ENCODE measurements around the gene GLDC.

GLDC gene

GRCh38 chr9:6675268-6675667, 29.7 kb upstream of the GLDC start:
- POLR2A ChIA-PET (ENCODE audit: low non-redundant PET): no interaction called here
- no peak for DNase-seq (ENCODE audit: low spot score)

GRCh38 chr9:6673326-6674025, 27.9 kb upstream of the GLDC start:
- ChIA-PET CTCF (no interaction called here), POLR2A (ENCODE audit: low non-redundant PET) (no interaction called here)
- no peak for DNase-seq (ENCODE audit: low spot score)
- H3K27ac ChIP-seq: no peak overlapping the region
- TF ChIP-seq, protein P1, sequence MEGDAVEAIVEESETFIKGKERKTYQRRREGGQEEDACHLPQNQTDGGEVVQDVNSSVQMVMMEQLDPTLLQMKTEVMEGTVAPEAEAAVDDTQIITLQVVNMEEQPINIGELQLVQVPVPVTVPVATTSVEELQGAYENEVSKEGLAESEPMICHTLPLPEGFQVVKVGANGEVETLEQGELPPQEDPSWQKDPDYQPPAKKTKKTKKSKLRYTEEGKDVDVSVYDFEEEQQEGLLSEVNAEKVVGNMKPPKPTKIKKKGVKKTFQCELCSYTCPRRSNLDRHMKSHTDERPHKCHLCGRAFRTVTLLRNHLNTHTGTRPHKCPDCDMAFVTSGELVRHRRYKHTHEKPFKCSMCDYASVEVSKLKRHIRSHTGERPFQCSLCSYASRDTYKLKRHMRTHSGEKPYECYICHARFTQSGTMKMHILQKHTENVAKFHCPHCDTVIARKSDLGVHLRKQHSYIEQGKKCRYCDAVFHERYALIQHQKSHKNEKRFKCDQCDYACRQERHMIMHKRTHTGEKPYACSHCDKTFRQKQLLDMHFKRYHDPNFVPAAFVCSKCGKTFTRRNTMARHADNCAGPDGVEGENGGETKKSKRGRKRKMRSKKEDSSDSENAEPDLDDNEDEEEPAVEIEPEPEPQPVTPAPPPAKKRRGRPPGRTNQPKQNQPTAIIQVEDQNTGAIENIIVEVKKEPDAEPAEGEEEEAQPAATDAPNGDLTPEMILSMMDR (conservative IDR thresholded peaks at IDR 0.05; ENCODE audit: low read depth): no peak

More at GRCh38 chr9:6675268-6675667, 29.7 kb upstream of the GLDC start:
- TF ChIP-seq, protein P1 (conservative IDR thresholded peaks at IDR 0.05; ENCODE audit: low read depth): no peak
- CTCF ChIA-PET: no interaction called here
- H3K27ac ChIP-seq: no peak overlapping the region

DNA sequence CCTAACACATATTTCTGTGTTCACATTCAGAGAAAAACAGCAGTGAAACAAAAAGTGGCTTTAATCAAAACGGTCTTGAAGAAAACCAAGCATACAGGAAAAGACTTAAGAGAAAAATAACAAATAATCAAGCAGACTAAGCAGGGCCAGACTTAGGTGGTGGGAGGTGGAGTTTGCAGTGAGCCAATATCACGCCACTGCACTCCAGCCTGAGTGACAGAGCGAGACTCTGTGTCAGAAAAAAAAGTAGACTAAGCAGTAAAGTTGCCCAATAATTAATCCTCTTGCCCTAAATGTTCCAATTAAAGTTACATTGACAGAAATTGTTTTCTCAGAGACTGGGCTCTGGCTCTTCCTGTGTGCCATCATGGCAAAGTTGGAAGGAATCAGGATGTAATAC, 26.6 kb upstream of the GLDC start:
- CTCF ChIA-PET: no interaction called here
- TF ChIP-seq, protein P1 (conservative IDR thresholded peaks at IDR 0.05; ENCODE audit: low read depth): no peak
- no peak overlapping the region for H3K27ac ChIP-seq
- no peak for DNase-seq (ENCODE audit: low spot score)
- POLR2A ChIA-PET (ENCODE audit: low non-redundant PET): no interaction called here

- TF ChIP-seq, protein P1 (conservative IDR thresholded peaks at IDR 0.05; ENCODE audit: low read depth): no peak
- POLR2A ChIA-PET (ENCODE audit: low non-redundant PET): no interaction called here
- H3K27ac ChIP-seq: no peak overlapping the region
- CTCF ChIA-PET: interaction anchor here (0.6 kb wide), 2 partner anchors 626 to 1618 kb away, joined by 3 to 5 read pairs; no protein-coding TSS in a partner anchor
- DNase-seq (ENCODE audit: low spot score): no peak
Measured at GRCh38 chr9:6671416-6671815, 25.9 kb upstream of the GLDC start.

GRCh38 chr9:6669881-6670280, 24.4 kb upstream of the GLDC start:
- H3K27ac ChIP-seq: no peak overlapping the region
- POLR2A ChIA-PET (ENCODE audit: low non-redundant PET): no interaction called here
- CTCF ChIA-PET: no interaction called here
- DNase-seq (ENCODE audit: low spot score): no peak
- TF ChIP-seq, protein P1 (conservative IDR thresholded peaks at IDR 0.05; ENCODE audit: low read depth): no peak

DNA sequence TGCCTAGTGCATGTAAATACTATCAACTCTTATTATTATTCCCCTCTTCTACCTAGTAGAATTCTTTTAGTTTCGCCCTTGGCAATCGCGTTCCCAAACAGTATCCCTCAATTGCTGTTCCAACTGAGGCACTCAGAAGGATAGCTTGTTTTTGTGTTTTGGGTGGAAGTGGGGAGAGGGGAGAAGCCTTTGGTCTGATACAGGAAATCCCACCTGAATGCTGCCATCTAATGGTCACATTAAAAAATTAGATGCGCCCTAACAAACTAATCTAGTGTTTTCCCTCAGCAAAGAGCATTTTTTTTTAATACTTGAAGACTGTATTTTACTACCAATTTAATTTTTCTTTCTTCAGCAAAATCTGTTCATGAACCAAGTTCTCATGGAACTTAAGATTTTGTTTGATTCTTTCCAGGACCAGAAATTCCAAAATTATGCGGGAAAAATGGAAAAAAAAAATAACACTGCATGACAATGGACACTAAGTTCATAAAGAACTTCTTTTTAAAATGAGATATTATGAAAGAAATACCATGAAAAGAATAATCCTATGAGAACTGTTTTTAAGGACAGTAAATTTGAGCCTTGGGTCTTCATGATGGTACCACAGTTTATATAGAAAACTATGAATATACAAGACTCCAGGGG, 22.2 kb upstream of the GLDC start:
- DNase-seq (ENCODE audit: low spot score): peak; percentile 15
- TF ChIP-seq, protein P1 (conservative IDR thresholded peaks at IDR 0.05; ENCODE audit: low read depth): peak; percentile 71
- ChIA-PET POLR2A (ENCODE audit: low non-redundant PET) (no interaction called here), CTCF (interaction anchor here (0.5 to 0.7 kb wide), 3 partner anchors 16 to 311 kb away, joined by 3 to 4 read pairs (median 3); no protein-coding TSS in a partner anchor)
- no peak overlapping the region for H3K27ac ChIP-seq

Data from RWPE1 (cell line).